ENCODE results near the gene C19orf44. TPM values are rescaled to one million over a fixed set of nuclear protein-coding genes. Genes with fewer than 3 reads are reported as not detected.

Gene C19orf44
- total RNA-seq, 2 donors from 2014 or later: 4.9 to 14.8 TPM

DNA sequence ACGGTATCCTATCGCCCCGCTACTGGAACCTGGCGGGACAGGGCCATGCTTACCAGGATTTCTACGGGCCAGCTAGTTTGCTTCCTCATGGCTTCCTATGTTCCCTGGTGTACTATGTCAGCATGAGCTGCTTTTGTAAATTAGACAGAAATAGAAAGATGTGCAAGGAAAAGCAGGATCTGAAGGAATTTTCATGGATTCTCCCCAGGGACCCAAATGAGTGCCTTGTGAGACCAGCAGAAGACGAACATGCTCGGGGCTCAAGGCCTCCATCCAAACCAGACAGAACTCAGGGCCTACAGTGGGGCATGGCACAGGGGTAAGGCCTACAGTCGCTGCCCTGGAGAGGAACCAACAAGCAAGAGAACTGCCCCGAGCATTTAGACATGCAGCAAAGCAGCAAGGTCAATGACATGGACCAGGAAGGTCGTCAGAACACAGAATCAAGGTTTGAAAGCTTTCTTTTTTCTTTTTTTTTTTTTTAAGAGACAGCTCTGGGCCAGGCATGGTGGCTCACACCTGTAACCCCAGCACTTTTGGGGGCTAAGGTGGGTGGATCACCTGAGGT lies 41.8 kb upstream of the C19orf44 start:
- peaks cover 27% of the 10 kb centered on the region for H3K4me1 ChIP-seq
- H3K27ac ChIP-seq: peak overlapping the region in 3 of 4 donors; percentile 10 to 53 (median 29)
- no peaks in the 10 kb centered on the region for H3K27me3 ChIP-seq
- DNase-seq (no peak), ATAC-seq (peak; percentile 40)
- H3K9me3 ChIP-seq: no peaks in the 10 kb centered on the region
- 65 to 67% methylated on average over 10 of the region's 10 CpGs for WGBS, 2 donors
- no peaks in the 10 kb centered on the region for H3K36me3 ChIP-seq (replicated peaks in 1 of 2; ENCODE audit: insufficient read depth in 1 of 2, low read depth in 2 of 2)
- TF ChIP-seq POLR2A (IDR thresholded peaks at IDR 0.05): no peak
- TF ChIP-seq, protein P1, sequence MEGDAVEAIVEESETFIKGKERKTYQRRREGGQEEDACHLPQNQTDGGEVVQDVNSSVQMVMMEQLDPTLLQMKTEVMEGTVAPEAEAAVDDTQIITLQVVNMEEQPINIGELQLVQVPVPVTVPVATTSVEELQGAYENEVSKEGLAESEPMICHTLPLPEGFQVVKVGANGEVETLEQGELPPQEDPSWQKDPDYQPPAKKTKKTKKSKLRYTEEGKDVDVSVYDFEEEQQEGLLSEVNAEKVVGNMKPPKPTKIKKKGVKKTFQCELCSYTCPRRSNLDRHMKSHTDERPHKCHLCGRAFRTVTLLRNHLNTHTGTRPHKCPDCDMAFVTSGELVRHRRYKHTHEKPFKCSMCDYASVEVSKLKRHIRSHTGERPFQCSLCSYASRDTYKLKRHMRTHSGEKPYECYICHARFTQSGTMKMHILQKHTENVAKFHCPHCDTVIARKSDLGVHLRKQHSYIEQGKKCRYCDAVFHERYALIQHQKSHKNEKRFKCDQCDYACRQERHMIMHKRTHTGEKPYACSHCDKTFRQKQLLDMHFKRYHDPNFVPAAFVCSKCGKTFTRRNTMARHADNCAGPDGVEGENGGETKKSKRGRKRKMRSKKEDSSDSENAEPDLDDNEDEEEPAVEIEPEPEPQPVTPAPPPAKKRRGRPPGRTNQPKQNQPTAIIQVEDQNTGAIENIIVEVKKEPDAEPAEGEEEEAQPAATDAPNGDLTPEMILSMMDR (IDR thresholded peaks at IDR 0.05): no peak
- intact Hi-C loops (cut with DNase I): no loop called here
- H3K4me3 ChIP-seq: no peak overlapping the region

DNA sequence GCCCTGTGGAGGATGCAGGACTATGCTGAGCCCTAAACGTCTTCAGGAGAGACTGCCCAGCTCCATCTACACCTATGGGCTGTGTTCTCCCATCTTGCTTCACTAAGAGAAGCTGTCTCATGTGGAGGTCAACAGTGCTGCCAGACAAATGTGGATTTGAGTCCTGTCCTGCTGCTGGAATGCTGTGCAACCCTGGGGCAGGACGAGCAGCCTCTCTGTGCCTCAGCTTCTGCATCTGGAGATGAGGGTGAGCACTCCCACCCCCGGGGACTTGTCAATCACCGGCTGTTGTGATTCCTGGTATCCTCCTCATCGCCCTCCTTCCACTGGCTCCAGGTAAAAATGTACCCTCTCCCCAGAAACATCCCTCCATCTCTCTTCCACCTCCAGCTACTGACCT lies 40.7 kb upstream of the C19orf44 start:
- intact Hi-C loops (cut with DNase I): no loop called here
- Histone ChIP-seq H3K27me3 (no peaks in the 10 kb centered on the region), H3K36me3 (replicated peaks in 1 of 2; ENCODE audit: insufficient read depth in 1 of 2, low read depth in 2 of 2) (no peaks in the 10 kb centered on the region), H3K4me3 (no peak overlapping the region), H3K9me3 (no peaks in the 10 kb centered on the region), H3K4me1 (peaks cover 36% of the 10 kb centered on the region), H3K27ac (no peak overlapping the region)
- TF ChIP-seq POLR2A (IDR thresholded peaks at IDR 0.05): no peak
- TF ChIP-seq, protein P1 (IDR thresholded peaks at IDR 0.05): no peak
- ATAC-seq (no peak), DNase-seq (no peak)
- 81 to 87% methylated on average over 4 to 5 of the region's 5 CpGs for WGBS, 2 donors

DNA sequence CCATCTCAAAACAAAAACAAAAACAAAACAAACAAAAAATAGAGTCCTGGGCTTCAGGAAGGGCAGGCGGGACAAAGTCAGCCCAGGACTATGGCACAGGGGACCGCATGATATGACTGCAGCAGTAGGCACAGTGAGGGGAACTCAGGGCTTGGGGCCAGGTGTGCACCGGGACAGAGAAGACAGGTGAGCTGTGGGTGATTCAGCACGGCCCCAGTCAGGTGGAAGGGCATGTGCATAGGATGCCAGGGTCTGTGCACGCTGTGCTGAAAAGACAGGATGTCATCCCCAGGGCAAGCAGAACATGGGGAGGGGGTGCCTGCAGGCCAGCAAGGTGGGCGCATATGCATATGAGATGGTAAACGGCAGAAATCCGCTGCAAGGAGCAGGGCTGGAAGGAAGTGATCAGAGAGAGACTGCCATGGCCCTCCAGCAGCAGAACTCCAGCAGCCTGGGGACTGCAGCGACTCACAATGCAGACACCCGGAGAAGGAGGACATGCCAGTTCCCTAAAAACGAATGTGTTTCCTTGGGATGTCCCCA lies 39.5 kb upstream of the C19orf44 start:
- intact Hi-C loops (cut with DNase I): no loop called here
- no peaks in the 10 kb centered on the region for H3K36me3 ChIP-seq (replicated peaks in 1 of 2; ENCODE audit: insufficient read depth in 1 of 2, low read depth in 2 of 2)
- 68 to 72% methylated on average over 11 of the region's 11 CpGs for WGBS, 2 donors
- no peak overlapping the region for H3K4me3 ChIP-seq
- peak overlapping the region in 1 of 4 donors; percentile 20 for H3K27ac ChIP-seq
- H3K9me3 ChIP-seq: no peaks in the 10 kb centered on the region
- H3K4me1 ChIP-seq: peaks cover 38% of the 10 kb centered on the region
- ATAC-seq (no peak), DNase-seq (no peak)
- TF ChIP-seq, protein P1 (IDR thresholded peaks at IDR 0.05): no peak
- TF ChIP-seq POLR2A (IDR thresholded peaks at IDR 0.05): no peak
- H3K27me3 ChIP-seq: no peaks in the 10 kb centered on the region

DNA sequence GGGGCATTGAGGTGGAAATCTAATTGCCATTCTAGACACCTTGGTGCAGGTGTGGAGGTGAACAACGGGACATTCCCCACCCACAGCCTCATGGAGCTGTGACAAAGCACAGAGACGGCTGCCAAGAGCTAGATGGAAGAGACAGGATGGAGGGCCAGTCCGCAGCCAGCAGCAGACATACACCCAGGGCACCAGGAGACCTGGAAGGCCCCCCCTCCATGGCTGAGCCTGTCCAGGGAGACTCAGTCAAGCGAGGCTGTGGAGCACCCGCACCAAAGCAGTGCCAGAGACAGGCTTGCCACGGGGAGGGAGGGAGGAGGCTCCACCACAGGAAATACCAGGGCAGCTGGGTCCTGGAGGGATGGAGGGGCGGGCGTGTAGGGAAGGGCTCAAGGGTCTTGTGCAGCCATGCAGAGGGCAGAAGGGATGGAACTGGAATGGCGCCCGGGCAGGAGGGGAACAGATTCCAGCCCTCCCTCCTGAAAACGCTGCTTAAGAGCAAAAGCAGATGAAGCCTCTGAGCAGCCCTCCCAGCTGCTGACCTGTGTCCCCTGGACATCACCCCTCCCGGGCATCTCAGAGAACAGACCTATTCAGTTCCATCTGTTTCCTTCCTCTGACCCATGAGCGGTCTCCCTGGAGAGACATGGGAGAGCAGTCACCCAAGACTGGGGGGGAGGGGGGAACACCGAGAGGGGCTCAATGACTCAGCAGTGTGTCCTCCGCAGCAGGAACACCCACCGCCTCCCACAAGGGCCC lies 38.8 kb upstream of the C19orf44 start:
- peak in 3 of 4 donors; percentile 20 to 34 (median 24) for DNase-seq
- intact Hi-C loops (cut with DNase I): no loop called here
- TF ChIP-seq POLR2A (IDR thresholded peaks at IDR 0.05): no peak
- TF ChIP-seq, protein P1 (IDR thresholded peaks at IDR 0.05): no peak
- H3K4me1 ChIP-seq: peaks cover 38% of the 10 kb centered on the region
- no peak for ATAC-seq
- WGBS, 2 donors: 47 to 50% methylated on average over 11 to 16 of the region's 16 CpGs
- no peaks in the 10 kb centered on the region for H3K36me3 ChIP-seq (replicated peaks in 1 of 2; ENCODE audit: insufficient read depth in 1 of 2, low read depth in 2 of 2)
- no peak overlapping the region for H3K4me3 ChIP-seq
- H3K9me3 ChIP-seq: no peaks in the 10 kb centered on the region
- peak overlapping the region in 2 of 4 donors; percentile 20 for H3K27ac ChIP-seq
- H3K27me3 ChIP-seq: no peaks in the 10 kb centered on the region

Data from body of pancreas (tissue), 4 donors.